T-helper 2 cell treated with Interferon-gamma antibody and Interleukin-4, amounts not matched to agents 100 ng/mL and 5 ng/mL, for 36 hours (primary cell): Measurements from ENCODE around the gene RAP1GDS1. TPM values are rescaled to one million over a fixed set of nuclear protein-coding genes. Genes with fewer than 3 reads are reported as not detected.

Experiments used
- intact Hi-C: fragments of 100-400 bp; cut with micrococcal nuclease; formaldehyde crosslinking; loops from one replicate; pipeline ENCODE4 v1.15.1; 2023
- total RNA-seq: library from RNA; stranded (reverse); gene quantifications from 2 replicates; pipeline ENCODE4 v1.2.3, GENCODE V29; 2022

Gene RAP1GDS1
- total RNA-seq = 63.9 and 73.1 TPM in 2 replicates

- intact Hi-C loops = loop anchor here (1.0 to 10.0 kb wide), 9 partner anchors 97 to 1687 kb away; partner anchors contain the start of genes DAPP1, DNAJB14, EIF4E and METAP1
These were observed at the start of gene RAP1GDS1 for GRCh38 chr4:98260579-98261404. Gene RAP1GDS1, plus strand, starts transcription at chr4:98261384. Its CDS starts 182 bp downstream, at chr4:98261566.

- intact Hi-C loops = no loop called here
These were observed 38.9 kb upstream of the RAP1GDS1 start for GRCh38 chr4:98222306-98222705.

- intact Hi-C loops = no loop called here
These were observed 34.8 kb upstream of the RAP1GDS1 start for GRCh38 chr4:98226396-98226795.

- intact Hi-C loops = no loop called here
These were observed 30.2 kb upstream of the RAP1GDS1 start for GRCh38 chr4:98230961-98231360.

- intact Hi-C loops = no loop called here
These were observed 29.0 kb upstream of the RAP1GDS1 start for GRCh38 chr4:98232202-98232601.

GRCh38 chr4:98237204-98237603 lies 24.0 kb upstream of the RAP1GDS1 start:
- intact Hi-C loops = no loop called here

GRCh38 chr4:98242063-98242462 lies 19.1 kb upstream of the RAP1GDS1 start:
- intact Hi-C loops = no loop called here

- intact Hi-C loops = no loop called here
These were observed 18.6 kb upstream of the RAP1GDS1 start for GRCh38 chr4:98242538-98242937.

- intact Hi-C loops = no loop called here
These were observed 16.0 kb upstream of the RAP1GDS1 start for GRCh38 chr4:98245226-98245625.

- intact Hi-C loops = no loop called here
These were observed 12.2 kb upstream of the RAP1GDS1 start for GRCh38 chr4:98248934-98249333.

GRCh38 chr4:98249831-98250230 lies 11.4 kb upstream of the RAP1GDS1 start:
- intact Hi-C loops = no loop called here

- intact Hi-C loops = no loop called here
These were observed 7.7 kb upstream of the RAP1GDS1 start for GRCh38 chr4:98253499-98253898.

- intact Hi-C loops = loop anchor here (1.0 to 10.0 kb wide), 6 partner anchors 97 to 1687 kb away; partner anchors contain the start of genes DAPP1, DNAJB14, STPG2 and TRMT10A
These were observed 1.1 kb upstream of the RAP1GDS1 start for GRCh38 chr4:98260047-98260578.

GRCh38 chr4:98261405-98262291 lies 464 bp downstream of the RAP1GDS1 start:
- intact Hi-C loops = loop anchor here (1.0 to 10.0 kb wide), 9 partner anchors 27 to 1686 kb away; partner anchors contain the start of genes DAPP1, DNAJB14, EIF4E and METAP1

GRCh38 chr4:98262431-98262830 lies 1.2 kb downstream of the RAP1GDS1 start:
- intact Hi-C loops = loop anchor here (1.0 to 10.0 kb wide), 6 partner anchors 26 to 1685 kb away; partner anchors contain the start of genes DAPP1, DNAJB14, TRMT10A and TSPAN5

- intact Hi-C loops = loop anchor here (10.0 kb wide), 2 partner anchors 1297 to 1547 kb away; partner anchors contain the start of genes DAPP1 and TRMT10A
These were observed 6.3 kb downstream of the RAP1GDS1 start for GRCh38 chr4:98267498-98267897.

GRCh38 chr4:98275145-98275544 lies 14.0 kb downstream of the RAP1GDS1 start:
- intact Hi-C loops = no loop called here

- intact Hi-C loops = no loop called here
These were observed 22.3 kb downstream of the RAP1GDS1 start for GRCh38 chr4:98283219-98284189.

GRCh38 chr4:98284640-98285046 lies 23.5 kb downstream of the RAP1GDS1 start:
- intact Hi-C loops = no loop called here

GRCh38 chr4:98285676-98286075 lies 24.5 kb downstream of the RAP1GDS1 start:
- intact Hi-C loops = no loop called here
